Measurements from ENCODE around the gene ENOX1. TPM values are rescaled to one million over a fixed set of nuclear protein-coding genes. Genes with fewer than 3 reads are reported as not detected.

The ENOX1 gene
- total and polyA plus RNA-seq, 9 of the 15 experiments (the other 6 are each of a cell fraction or from before 2014, with no cell fraction given), result not detected

DNA sequence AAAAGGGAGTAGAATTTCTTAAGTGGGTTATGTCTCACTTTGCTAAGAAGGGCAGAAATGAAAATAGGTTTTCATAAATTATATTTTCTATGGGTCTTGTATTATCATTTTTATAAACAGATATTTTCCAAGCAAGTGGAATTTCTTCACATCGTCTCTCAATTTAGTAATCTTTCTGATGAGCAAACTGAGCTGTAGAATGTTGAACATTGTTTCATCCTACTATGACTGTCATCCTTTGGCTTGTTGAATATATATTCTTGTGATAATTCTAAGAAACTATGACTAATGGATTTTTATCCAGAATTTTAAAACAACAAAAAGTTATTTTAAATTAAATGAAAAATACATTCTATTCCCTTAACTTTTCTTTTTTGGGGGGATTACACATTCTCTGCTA is 313.8 kb downstream of the ENOX1 start (continued):
- TF ChIP-seq SIRT6 (IDR thresholded peaks at IDR 0.05; ENCODE audit: low read depth, low read length) (no peak), SAP30 (IDR thresholded peaks at IDR 0.05; ENCODE audit: borderline replicate concordance, insufficient read depth, low read depth, low read length, poor library complexity, severe bottlenecking) (no peak), SRSF1 (IDR thresholded peaks at IDR 0.05; ENCODE audit: low read depth, low read length) (no peak), FOXA3 (CRISPR knock-in tag; conservative IDR thresholded peaks at IDR 0.05 in 1 of 2, IDR thresholded peaks at IDR 0.05 in 1 of 2) (no peak), CHD4 (IDR thresholded peaks at IDR 0.05; ENCODE audit: insufficient read depth, insufficient replicate concordance, low read depth, low read length, poor library complexity, severe bottlenecking) (no peak), ZNF785 (CRISPR knock-in tag; IDR thresholded peaks at IDR 0.05) (no peak)
- TF ChIP-seq, protein P1, sequence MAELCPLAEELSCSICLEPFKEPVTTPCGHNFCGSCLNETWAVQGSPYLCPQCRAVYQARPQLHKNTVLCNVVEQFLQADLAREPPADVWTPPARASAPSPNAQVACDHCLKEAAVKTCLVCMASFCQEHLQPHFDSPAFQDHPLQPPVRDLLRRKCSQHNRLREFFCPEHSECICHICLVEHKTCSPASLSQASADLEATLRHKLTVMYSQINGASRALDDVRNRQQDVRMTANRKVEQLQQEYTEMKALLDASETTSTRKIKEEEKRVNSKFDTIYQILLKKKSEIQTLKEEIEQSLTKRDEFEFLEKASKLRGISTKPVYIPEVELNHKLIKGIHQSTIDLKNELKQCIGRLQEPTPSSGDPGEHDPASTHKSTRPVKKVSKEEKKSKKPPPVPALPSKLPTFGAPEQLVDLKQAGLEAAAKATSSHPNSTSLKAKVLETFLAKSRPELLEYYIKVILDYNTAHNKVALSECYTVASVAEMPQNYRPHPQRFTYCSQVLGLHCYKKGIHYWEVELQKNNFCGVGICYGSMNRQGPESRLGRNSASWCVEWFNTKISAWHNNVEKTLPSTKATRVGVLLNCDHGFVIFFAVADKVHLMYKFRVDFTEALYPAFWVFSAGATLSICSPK (IDR thresholded peaks at IDR 0.05; ENCODE audit: borderline replicate concordance), result no peak

DNA sequence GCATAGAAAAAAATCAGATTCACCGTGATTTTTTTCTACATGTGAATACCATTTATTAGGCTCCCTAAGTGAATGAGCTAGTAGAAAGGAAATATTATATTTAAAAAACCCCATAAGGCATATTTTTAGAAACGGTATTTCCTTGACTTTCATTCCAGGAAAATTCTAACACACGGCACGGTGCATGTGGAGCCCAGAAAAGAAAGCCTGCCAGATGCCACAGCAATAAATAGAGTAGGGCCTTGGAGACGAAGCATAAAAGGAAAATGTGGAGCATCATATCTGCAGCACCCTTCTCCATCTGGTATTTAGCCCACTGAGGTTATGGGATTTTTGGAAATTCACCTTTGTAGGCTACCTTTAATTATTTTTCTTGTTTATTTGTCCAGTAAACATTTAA is 314.4 kb downstream of the ENOX1 start:
- DNase-seq (ENCODE audit: extremely low read depth in 1 of 4, low spot score in 3 of 4), result no peak
- POLR2A ChIA-PET, result no interaction called here
- Histone ChIP-seq H4K20me1 (replicated peaks; ENCODE audit: control insufficient read depth, insufficient read depth, low read length) (no peaks in the 10 kb centered on the region), H3K4me3 (no peak overlapping the region), H3K79me2 (ENCODE audit: control insufficient read depth, insufficient read depth, low read length) (no peaks in the 10 kb centered on the region), H3K4me2 (ENCODE audit: insufficient read depth, low read length) (no peak overlapping the region), H2AFZ (ENCODE audit: low read depth, low read length) (no peak overlapping the region), H3K9ac (ENCODE audit: insufficient read depth in 1 of 2, low read depth in 2 of 2, low read length in 2 of 2) (no peak overlapping the region), H3K9me3 (replicated peaks; ENCODE audit: control insufficient read depth, insufficient read depth, low read depth, low read length) (no peaks in the 10 kb centered on the region), H3K36me3 (ENCODE audit: control insufficient read depth, insufficient read depth, low read length) (no peaks in the 10 kb centered on the region), H3K27ac (ENCODE audit: extremely low read depth, low read depth, low read length) (no peak overlapping the region), H3K4me1 (replicated peaks in 1 of 2; ENCODE audit: control insufficient read depth in 2 of 2, insufficient read depth in 2 of 2, low read length in 2 of 2) (no peaks in the 10 kb centered on the region), H3K9me1 (ENCODE audit: control insufficient read depth, insufficient read depth, low read length) (no peaks in the 10 kb centered on the region), H3K27me3 (ENCODE audit: control insufficient read depth in 2 of 2, insufficient read depth in 2 of 2, low read length in 2 of 2) (no peaks in the 10 kb centered on the region)
- FAIRE-seq, result no peak
- in situ Hi-C loops (cut with MboI) (no loop called here), intact Hi-C loops (cut with micrococcal nuclease) (no loop called here)
- no peak for ATAC-seq
- WGBS (ENCODE audit: insufficient coverage, low coverage, missing lambda C conversion rate), result 0% methylated on average over 5 of the region's 5 CpGs
- CTCF ChIA-PET (ENCODE audit: low intra/inter-chr PET ratio), result no interaction called here
- no TSS peak for BruUV-seq (replicated peaks)
- TF ChIP-seq, protein P2, sequence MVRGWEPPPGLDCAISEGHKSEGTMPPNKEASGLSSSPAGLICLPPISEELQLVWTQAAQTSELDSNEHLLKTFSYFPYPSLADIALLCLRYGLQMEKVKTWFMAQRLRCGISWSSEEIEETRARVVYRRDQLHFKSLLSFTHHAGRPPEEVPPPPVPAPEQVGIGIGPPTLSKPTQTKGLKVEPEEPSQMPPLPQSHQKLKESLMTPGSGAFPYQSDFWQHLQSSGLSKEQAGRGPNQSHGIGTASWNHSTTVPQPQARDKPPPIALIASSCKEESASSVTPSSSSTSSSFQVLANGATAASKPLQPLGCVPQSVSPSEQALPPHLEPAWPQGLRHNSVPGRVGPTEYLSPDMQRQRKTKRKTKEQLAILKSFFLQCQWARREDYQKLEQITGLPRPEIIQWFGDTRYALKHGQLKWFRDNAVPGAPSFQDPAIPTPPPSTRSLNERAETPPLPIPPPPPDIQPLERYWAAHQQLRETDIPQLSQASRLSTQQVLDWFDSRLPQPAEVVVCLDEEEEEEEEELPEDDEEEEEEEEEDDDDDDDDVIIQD (CRISPR knock-in tag; IDR thresholded peaks at IDR 0.05), result no peak
- TF ChIP-seq, protein P3, sequence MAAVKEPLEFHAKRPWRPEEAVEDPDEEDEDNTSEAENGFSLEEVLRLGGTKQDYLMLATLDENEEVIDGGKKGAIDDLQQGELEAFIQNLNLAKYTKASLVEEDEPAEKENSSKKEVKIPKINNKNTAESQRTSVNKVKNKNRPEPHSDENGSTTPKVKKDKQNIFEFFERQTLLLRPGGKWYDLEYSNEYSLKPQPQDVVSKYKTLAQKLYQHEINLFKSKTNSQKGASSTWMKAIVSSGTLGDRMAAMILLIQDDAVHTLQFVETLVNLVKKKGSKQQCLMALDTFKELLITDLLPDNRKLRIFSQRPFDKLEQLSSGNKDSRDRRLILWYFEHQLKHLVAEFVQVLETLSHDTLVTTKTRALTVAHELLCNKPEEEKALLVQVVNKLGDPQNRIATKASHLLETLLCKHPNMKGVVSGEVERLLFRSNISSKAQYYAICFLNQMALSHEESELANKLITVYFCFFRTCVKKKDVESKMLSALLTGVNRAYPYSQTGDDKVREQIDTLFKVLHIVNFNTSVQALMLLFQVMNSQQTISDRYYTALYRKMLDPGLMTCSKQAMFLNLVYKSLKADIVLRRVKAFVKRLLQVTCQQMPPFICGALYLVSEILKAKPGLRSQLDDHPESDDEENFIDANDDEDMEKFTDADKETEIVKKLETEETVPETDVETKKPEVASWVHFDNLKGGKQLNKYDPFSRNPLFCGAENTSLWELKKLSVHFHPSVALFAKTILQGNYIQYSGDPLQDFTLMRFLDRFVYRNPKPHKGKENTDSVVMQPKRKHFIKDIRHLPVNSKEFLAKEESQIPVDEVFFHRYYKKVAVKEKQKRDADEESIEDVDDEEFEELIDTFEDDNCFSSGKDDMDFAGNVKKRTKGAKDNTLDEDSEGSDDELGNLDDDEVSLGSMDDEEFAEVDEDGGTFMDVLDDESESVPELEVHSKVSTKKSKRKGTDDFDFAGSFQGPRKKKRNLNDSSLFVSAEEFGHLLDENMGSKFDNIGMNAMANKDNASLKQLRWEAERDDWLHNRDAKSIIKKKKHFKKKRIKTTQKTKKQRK (IDR thresholded peaks at IDR 0.05; ENCODE audit: borderline replicate concordance, low read depth, low read length), result no peak
